Measurements from ENCODE around the gene ARL15. TPM values are rescaled to one million over a fixed set of nuclear protein-coding genes. Genes with fewer than 3 reads are reported as not detected.

The ARL15 gene
- total RNA-seq, 4 donors from 2014 or later: 19.9 to 57.0 (median 36.9) TPM

GRCh38 chr5:54140247-54140840, 170.0 kb downstream of the ARL15 start:
- Histone ChIP-seq H3K27ac (no peak overlapping the region), H3K4me3 (no peak overlapping the region), H3K9me3 (no peaks in the 10 kb centered on the region), H3K36me3 (no peaks in the 10 kb centered on the region), H3K27me3 (no peaks in the 10 kb centered on the region), H3K4me1 (peaks cover 14% of the 10 kb centered on the region)
- WGBS: 64% methylated on average over 2 of the region's 2 CpGs
- TF ChIP-seq POLR2AphosphoS5 (IDR thresholded peaks at IDR 0.05): no peak
- no peak for TF ChIP-seq EP300 (IDR thresholded peaks at IDR 0.05)
- TF ChIP-seq POLR2A (IDR thresholded peaks at IDR 0.05): no peak
- TF ChIP-seq, protein P1, sequence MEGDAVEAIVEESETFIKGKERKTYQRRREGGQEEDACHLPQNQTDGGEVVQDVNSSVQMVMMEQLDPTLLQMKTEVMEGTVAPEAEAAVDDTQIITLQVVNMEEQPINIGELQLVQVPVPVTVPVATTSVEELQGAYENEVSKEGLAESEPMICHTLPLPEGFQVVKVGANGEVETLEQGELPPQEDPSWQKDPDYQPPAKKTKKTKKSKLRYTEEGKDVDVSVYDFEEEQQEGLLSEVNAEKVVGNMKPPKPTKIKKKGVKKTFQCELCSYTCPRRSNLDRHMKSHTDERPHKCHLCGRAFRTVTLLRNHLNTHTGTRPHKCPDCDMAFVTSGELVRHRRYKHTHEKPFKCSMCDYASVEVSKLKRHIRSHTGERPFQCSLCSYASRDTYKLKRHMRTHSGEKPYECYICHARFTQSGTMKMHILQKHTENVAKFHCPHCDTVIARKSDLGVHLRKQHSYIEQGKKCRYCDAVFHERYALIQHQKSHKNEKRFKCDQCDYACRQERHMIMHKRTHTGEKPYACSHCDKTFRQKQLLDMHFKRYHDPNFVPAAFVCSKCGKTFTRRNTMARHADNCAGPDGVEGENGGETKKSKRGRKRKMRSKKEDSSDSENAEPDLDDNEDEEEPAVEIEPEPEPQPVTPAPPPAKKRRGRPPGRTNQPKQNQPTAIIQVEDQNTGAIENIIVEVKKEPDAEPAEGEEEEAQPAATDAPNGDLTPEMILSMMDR (IDR thresholded peaks at IDR 0.05): no peak
- DNase-seq (ENCODE audit: low spot score in 2 of 2): no peak

- peaks cover 22% of the 10 kb centered on the region for H3K4me1 ChIP-seq
- H3K9me3 ChIP-seq: no peaks in the 10 kb centered on the region
- DNase-seq (ENCODE audit: low spot score in 2 of 2): no peak
- H3K36me3 ChIP-seq: no peaks in the 10 kb centered on the region
- WGBS: 62% methylated on average over 5 of the region's 5 CpGs
- no peak overlapping the region for H3K4me3 ChIP-seq
- TF ChIP-seq POLR2AphosphoS5 (IDR thresholded peaks at IDR 0.05) (no peak), EP300 (IDR thresholded peaks at IDR 0.05) (no peak), POLR2A (IDR thresholded peaks at IDR 0.05) (no peak)
- TF ChIP-seq, protein P1 (IDR thresholded peaks at IDR 0.05): no peak
- no peak overlapping the region for H3K27ac ChIP-seq
- H3K27me3 ChIP-seq: no peaks in the 10 kb centered on the region
Observed at GRCh38 chr5:54136516-54137440, 173.6 kb downstream of the ARL15 start.

DNA sequence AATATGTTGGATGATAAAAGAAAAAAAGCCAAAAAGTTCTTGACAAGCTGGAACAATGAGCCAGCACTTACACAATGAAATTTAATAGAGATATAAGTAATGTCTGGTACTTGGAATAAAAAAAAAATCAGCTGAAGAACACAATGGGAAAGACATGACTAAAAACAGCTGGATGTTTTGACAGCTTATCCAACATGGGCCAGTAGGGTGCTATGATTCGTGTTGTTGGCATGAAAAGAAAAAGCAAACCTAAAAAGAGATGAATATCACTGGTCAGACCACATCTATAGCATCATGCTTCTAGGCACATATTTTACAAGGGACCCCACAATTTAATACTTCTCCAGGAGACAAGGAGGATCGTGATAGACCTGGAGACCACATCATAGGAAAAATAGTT, 175.3 kb downstream of the ARL15 start:
- H3K9me3 ChIP-seq: no peaks in the 10 kb centered on the region
- 36% methylated on average over 2 of the region's 2 CpGs for WGBS
- H3K27ac ChIP-seq: no peak overlapping the region
- peaks cover 22% of the 10 kb centered on the region for H3K4me1 ChIP-seq
- TF ChIP-seq, protein P1 (IDR thresholded peaks at IDR 0.05): no peak
- TF ChIP-seq POLR2AphosphoS5 (IDR thresholded peaks at IDR 0.05) (no peak), POLR2A (IDR thresholded peaks at IDR 0.05) (no peak), EP300 (IDR thresholded peaks at IDR 0.05) (no peak)
- no peak for DNase-seq (ENCODE audit: low spot score in 2 of 2)
- no peak overlapping the region for H3K4me3 ChIP-seq
- no peaks in the 10 kb centered on the region for H3K27me3 ChIP-seq
- H3K36me3 ChIP-seq: no peaks in the 10 kb centered on the region

DNA sequence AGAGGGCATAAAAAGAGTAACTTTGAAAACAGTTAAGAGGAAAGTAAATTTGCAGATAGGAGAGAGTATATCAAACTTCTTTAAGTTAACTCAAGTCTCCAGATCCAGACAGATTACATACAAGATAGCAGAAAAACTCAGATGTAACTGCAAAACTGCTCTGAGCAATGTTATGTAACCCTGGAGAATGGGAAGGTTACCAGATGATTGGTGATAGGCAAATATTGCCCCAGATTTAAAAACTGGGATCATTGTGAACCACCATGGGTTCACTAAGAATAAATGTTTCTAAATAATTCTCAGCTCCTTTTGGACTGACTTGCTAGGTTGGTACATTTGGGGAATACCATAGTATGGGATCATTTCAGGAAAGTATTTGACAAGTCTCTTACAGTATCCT, 176.5 kb downstream of the ARL15 start:
- no peaks in the 10 kb centered on the region for H3K9me3 ChIP-seq
- peaks cover 22% of the 10 kb centered on the region for H3K4me1 ChIP-seq
- no peak overlapping the region for H3K27ac ChIP-seq
- no peaks in the 10 kb centered on the region for H3K27me3 ChIP-seq
- no peaks in the 10 kb centered on the region for H3K36me3 ChIP-seq
- TF ChIP-seq, protein P1 (IDR thresholded peaks at IDR 0.05): no peak
- no peak for TF ChIP-seq POLR2A (IDR thresholded peaks at IDR 0.05)
- no peak for TF ChIP-seq EP300 (IDR thresholded peaks at IDR 0.05)
- TF ChIP-seq POLR2AphosphoS5 (IDR thresholded peaks at IDR 0.05): no peak
- no peak overlapping the region for H3K4me3 ChIP-seq
- DNase-seq (ENCODE audit: low spot score in 2 of 2): no peak

DNA sequence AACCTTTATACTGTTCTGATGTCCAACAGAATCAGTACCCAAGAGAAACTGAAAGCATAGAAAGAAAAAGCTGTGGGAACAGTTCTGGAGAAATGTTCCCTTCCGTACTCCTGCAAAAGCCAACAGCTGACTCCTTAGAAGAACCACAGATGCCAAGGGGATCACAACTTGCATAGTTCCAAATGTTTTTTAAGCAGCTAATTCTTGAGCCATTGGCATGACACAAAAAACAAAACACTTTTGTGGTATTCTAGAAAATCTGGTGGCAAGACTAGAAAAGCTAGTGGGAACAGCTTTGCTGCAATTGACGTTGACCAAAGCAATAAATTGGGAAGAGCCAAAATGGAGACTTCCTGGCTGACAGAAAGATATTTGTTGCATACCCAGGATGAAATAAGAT, 189.9 kb downstream of the ARL15 start:
- no peak for TF ChIP-seq POLR2AphosphoS5 (IDR thresholded peaks at IDR 0.05)
- TF ChIP-seq EP300 (IDR thresholded peaks at IDR 0.05): no peak
- TF ChIP-seq POLR2A (IDR thresholded peaks at IDR 0.05): no peak
- TF ChIP-seq, protein P1 (IDR thresholded peaks at IDR 0.05): no peak
- no peak for DNase-seq (ENCODE audit: low spot score in 2 of 2)
- WGBS: 53% methylated on average over 2 of the region's 2 CpGs
- no peaks in the 10 kb centered on the region for H3K27me3 ChIP-seq
- H3K9me3 ChIP-seq: no peaks in the 10 kb centered on the region
- H3K4me3 ChIP-seq: no peak overlapping the region
- H3K4me1 ChIP-seq: no peaks in the 10 kb centered on the region
- no peaks in the 10 kb centered on the region for H3K36me3 ChIP-seq
- no peak overlapping the region for H3K27ac ChIP-seq
